Esophagus mucosa (tissue), 1 donor: ENCODE data around the gene SESN3. TPM values are rescaled to one million over a fixed set of nuclear protein-coding genes. Genes with fewer than 3 reads are reported as not detected.
"Not testable (repeated sequence)": the region's sequence is repeated elsewhere in the genome, so short reads cannot be mapped to it uniquely, and the experiment has no call there.

Experiments used
- ATAC-seq: fragments of 200-7000 bp; cut with Tn5 transposase; one replicate; pipeline ENCODE4 v1.9.1; 2020
- total RNA-seq: library from RNA; stranded (reverse); gene quantifications from one replicate; pipeline ENCODE4 v1.2.4, GENCODE V29; 2023
- donor health status: DM: yes; HTN: yes; CAD: no.

The SESN3 gene
- total RNA-seq, 1 donor from 2014 or later, result 30.5 TPM

DNA sequence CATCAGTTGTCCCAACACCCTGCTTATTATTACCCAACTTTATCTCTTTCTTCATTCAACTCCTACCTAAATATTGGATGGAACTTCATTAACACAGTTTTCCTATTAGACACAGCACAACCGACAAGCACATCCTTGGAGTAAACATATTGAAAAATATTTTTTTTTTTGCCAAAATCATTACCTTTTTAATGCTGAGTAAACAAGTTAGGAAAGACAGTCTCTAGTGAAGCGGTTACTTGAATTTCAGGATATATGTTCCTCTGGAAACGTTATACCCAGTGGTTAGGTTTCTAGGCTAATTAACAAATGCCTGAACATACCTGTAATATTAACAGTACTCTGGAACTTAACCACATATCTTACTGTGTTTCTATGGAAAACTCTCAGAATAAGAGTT, 11.4 kb downstream of the SESN3 start:
- no peak for ATAC-seq

DNA sequence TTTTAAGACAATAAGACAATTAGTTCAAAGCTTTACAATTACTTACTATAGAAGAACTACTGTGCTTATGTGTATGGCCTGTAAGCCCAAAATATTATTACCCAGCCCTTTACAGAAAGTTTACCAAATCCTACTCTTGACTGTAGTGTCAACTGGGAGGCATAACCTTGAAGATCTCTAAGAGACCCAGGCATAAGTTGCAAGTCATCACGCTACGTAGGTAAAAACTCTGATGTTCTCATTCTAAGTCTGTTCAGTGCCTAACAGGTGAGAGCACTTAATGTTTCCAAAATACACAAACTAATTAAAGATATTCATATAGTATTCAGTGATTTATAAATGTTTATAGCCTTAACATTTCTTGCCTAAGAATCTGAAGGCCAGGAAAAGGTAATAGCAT, 12.9 kb downstream of the SESN3 start:
- no peak for ATAC-seq

DNA sequence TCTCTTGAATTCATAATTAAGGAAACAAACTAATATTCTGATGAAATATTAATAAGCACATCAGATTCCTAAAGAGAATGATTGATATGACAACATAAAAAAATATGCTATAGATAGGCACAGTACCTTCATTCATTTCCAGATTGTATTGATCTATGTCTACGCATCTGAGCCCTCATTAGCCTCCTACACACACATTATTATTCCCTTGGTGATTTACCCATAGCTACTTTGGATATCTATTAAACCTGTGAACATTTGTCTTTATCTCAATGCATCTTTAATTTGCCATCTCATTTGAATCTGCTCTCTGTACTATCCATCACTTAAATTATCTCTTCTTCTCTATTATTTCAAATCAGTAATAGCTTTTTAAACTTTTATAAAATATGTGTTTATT, 18.4 kb downstream of the SESN3 start:
- no peak for ATAC-seq

DNA sequence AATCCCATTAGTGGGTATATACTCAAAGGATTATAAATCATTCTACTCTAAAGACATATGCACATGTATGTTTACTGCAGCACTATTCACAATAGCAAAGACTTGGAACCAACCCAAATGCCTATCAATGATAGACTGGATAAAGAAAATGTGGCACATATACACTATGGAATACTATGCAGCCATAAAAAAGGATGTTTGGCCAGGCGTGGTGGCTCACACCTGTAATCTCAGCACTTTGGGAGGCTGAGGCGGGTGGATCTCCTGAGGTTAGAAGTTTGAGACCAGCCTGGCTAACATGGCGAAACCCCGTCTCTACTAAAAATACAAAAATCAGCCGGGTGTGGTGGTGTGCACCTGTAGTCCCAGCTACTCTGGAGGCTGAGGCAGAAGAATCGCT, 21.5 kb downstream of the SESN3 start:
- ATAC-seq, result not testable (repeated sequence)

DNA sequence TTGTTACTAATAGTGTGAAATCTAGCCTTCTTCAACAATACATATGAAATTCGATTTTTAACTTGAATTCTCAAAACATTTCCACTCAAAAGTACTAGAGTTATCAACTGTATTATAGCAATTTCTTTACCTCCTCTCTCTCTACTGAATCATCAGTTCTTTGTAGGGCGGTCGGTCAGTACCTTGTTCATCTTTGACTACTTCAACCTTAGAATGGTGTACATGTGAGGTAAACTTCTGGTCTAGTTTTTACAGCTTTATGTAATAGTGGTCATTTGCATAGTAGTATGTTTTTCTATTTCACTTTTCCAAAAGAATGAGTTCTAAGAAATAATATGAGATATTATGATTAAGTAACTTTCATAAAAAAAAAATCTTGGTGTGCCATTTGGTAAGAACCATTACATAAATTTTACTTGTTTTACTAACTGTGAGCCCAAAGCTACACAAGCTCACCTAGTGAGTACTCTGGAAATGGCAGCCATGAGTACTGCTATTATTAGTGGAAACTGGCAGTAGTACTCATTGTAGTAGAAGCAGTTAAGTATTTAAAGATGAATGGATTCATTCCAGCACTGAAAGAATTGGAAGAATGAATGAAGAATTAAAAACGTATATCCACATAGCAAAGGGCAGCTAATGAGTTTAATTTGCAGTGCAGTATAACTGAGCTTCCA, 30.1 kb downstream of the SESN3 start:
- no peak for ATAC-seq

DNA sequence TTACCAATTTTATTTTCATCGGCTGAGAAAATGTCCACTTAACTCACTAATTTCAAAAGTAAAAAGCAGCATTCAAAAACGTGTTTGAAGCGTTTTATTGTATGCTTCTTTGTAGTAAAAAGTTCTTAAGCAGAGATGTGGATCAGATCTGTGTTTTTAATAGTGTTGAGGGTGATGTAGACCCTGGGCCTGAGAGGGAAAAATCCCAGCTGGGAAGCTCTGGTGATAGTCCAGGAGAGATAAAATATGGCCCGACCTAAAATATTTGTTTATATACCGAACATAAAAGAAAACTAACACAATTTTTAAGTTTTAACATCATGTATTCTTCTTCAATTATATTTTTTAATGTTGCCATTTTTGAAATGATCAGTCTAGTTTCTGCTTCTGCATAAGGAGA, 35.2 kb downstream of the SESN3 start:
- ATAC-seq, result no peak

DNA sequence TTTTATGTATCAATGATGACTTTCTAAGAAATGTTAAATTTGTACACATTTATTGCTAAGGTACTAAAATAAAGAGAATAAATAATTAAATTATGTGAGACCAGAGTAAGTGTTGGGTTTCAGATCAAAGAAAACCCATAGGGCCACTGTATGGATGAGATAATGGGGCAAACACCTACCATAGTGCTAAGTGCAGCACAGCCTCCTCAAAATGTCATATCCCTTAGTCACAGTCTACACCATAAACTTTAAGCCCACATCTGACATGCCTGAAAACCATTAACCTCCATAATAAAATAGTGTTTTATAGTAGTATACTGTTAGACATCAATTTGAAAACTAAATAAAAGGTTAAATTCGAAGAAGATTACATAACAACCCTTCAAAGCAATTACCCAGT, 37.5 kb downstream of the SESN3 start:
- ATAC-seq, result no peak

DNA sequence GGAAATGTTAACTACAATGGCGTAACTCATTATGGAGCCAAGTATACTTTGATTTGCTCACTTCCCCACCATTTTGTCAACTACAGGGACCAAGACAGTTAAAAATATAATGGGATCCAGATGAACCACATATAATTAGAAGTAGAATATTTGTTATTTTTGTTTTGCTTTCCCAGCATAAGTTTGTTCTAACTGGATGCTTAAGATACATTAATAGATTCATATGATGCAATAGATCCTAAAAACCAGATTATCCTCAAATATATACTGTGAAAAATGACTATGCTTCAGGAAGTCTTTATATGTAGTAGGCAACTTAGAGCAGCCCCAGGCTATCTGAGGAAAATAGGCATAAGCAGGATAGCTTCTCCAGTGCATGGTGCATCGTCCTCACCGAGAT, 38.3 kb downstream of the SESN3 start:
- no peak for ATAC-seq

DNA sequence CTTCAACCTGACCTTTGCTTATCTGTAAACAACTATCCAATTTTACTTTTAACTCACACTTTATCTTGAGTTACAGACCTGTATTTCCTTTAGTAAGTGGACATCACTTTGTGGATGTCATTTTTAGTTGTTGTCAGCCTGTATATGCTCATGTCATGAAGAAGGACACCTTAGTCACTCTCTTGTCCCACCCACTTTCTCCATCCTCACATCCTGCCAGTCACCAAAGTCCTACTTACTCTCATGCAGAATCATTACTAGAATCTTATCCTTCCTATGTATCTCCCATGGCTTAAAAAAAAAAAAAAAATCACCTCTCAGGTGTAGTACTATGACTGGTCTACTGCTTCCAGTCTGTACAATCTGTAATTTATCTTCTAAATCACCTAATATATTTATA, 43.3 kb downstream of the SESN3 start:
- no peak for ATAC-seq

DNA sequence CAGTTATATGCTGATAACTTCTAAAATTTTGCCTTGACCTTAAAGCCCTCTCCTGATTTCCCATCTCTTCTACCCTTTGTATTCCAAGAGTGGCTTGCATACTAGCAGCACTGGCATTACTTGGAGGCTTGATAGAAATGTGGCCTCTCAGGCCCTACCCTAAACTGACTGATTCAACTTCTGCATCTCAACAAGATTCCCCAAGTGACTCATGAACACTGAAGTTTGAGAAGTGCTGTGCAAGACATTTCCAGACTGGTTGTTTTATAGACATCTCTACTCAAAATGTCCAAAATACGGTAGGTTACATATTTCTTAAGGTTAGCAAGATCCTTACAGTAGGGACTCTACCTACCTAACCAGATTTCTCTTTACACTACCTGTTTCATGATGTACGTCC, 48.6 kb downstream of the SESN3 start:
- peak; percentile 43 for ATAC-seq

DNA sequence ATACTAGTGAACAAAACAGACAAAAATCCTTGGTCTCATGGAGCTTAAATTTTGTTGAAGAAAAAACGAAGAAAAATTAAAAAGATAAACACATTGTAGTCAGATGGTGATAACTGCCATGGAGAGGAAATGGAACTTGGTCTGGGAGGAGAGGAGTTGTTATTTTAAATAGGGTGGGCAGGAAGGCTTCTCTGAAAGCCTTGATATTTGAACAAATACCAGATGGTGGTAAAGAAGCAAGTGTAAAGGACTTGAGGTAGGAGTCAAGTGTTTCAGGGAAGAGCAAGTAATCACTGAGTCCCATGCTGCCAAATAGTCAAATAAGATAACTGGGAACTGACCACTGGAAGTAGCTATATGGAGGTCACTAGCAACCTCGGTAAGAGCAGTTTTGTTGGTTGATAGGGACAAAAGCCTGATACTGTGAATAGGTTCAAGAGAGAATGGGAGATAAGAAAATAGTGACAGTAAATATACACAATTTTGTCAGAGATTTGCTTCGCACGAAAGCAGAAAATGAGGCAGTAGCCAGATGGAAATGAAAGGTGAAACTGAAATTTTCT, 55.1 kb downstream of the SESN3 start:
- no peak for ATAC-seq

DNA sequence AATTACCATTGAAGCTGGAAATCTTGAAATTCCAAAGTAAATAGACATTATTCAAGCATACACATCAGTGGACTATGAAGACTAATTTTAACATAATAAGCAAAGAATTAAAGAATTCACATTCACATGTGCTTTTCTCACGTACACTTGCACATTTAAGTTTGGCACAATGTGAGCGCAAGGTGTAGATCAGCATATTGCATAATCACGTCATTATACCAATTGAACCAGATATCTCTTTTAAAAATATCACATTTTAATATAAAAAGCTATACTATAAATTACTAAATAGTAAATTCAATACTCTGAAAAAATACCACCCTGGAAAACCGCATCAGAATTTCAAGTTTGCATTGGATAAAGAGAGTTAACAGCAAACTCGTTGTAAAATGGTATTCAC, 60.7 kb downstream of the SESN3 start:
- ATAC-seq, result no peak

DNA sequence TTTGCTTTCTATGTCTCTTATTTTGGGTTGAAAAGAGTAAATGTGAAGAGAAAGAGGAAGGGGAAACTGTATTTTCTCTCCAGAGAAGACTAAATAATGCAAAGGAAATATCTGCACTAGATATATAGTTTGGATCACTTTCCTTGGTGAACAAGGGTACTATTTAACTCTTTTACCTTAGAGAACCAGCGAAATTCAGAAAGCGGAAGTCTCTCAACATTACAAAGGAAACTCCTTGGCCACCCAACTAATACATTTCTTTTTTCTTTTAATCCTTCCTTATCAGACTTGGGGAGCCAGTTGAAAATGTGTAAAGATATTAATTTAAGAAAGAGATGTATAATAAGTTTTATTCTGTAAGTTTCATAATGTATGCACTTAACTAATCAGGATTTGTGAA, 64.2 kb downstream of the SESN3 start:
- ATAC-seq, result no peak

DNA sequence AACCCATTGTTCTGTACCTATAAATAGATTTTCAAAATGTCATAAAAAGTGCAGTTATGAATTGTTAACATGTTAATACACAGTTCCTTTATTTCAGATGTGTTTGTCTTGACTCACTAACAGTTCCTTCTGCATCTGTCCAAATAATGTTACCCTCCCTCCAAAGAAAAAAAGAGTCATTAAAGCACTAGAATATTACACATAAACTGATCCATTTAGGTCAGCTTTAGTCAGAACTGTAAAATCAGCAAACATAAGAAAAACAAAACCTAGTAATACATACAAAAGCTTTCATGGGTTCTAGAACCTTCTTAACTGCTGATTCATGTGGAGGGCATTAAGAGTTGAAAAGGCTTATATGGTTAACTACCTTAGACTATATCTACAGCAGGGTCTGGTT, 65.4 kb downstream of the SESN3 start:
- ATAC-seq, result no peak

DNA sequence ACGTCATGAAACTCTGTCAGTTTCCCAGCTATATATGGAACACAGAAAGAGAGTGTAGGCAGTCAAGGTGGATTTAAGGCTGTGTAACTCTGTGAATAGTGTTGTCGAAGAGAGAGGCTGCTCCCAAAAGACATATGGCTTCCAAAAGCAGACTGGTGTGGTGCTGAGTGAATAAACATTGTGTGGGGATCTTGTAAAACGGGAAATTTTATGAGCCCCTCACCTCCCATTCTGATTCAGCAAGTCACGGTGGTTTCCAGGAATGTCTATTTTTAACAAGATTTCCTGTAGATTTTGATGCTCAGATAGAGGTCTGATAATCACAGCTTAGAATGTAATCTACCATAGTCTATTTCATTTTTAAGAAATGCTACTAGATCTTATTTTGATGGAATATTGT, 67.9 kb downstream of the SESN3 start:
- no peak for ATAC-seq

DNA sequence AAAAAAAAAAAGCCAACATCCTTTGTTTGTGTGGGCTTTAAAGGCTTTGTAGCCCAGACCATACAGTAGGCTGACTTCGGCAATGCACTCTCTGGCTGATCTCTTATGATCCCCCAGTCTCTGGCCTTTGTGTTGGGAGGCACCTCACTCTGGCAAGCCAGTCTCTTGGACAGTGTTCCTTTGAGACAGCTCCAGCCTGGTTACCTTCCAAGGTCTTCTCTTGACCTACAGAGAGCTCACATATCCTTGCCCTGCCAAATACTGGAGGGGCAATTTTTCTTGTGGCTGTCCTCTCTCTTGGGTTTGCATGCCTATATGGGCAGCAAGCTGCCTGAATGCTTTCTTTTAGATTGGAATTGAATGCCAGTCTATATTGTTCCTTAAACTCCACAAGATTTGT, 69.8 kb downstream of the SESN3 start:
- ATAC-seq, result no peak

DNA sequence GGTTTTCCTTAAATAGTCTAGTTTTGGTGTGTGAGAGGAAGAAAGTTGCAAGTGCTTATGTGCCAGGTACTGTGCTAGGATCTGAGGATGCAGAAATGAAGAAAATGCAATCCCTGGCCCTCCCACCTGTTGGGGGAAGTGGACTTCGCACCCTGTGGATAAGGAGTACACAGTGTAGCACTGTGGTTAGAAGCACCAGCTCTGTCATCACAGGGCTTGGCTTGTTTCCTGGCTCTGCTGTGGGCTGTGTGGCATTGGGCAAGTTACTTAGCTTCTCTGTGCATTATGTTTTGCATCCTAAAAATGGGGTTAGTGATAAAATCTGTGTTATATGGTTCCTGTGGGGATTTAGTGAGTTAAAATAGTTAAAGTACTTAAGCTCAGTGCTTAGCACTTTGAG, 73.2 kb downstream of the SESN3 start:
- no peak for ATAC-seq

DNA sequence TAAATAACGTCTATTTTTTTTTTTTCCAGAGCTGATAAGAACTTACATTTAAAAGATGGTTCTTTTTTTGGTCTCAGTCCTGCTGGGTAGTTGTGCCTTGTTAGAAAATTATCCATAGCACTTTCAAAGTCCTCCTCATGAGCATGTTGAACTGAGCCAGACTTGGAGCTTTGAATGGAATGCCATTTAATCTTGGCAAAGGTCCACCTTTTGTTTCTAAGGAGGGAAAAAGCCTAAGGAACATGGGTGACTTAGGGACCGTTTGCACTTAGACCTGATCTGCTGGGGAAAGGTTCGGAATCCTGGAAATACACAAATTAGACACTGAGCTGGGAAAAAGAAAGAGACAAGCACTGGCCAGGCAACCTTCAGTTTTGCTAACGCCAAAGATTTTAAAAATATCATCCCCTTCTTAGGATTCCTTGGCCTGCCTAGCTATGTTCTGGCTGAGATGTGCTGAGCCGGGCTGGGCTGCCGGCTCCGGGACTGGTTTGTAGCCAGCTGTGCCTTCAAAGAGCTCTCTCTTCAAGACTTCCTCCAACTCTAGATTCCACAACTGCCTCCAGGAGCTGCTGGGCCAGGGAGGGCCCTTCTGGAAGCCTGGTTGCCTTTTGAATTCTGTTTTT, 74.0 kb downstream of the SESN3 start:
- no peak for ATAC-seq

DNA sequence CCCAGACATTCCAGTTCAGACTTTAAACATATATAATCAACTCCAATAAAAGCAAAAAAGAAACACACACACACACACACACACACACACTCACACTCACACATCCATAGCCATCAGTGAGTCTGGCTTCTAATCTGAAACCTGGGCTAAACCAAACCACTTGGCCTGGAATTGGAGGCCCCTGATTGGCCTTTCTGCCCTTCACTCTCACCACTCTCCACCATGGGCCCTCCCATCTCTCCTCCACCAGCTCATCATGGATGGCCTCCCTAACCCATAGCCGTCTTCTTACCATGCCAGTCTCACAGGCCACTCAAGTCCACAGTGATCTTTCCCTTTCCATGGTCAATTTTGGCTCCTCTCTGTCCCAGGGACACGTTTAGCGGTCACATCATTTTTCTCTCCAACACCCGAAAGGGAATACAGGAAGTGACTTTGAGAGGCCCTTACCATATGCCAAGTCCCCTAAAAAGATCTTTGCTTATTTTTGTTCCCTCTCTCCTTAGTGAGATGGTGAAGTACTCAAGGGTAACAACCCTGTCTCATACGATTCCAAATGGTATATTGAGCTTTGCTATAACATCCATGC, 74.8 kb downstream of the SESN3 start:
- no peak for ATAC-seq

DNA sequence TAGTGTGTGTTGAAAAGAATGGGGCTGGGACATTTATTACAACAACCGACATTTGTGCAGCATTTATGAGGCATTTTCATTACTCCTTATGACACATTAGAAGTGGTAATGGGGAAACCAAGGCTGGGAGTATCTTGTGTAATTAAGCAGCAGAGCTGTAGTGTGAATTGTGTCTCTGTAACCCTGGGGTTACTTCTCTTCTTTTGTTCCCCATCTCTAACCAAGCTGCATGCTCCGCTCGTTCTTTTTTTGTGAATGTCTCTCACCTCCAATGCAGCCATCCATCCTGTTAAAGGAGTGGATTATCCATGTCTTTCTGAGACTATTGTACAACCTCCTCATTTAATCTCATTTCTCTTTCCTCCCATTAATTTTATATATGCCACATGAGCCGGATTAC, 75.6 kb downstream of the SESN3 start:
- ATAC-seq, result no peak

DNA sequence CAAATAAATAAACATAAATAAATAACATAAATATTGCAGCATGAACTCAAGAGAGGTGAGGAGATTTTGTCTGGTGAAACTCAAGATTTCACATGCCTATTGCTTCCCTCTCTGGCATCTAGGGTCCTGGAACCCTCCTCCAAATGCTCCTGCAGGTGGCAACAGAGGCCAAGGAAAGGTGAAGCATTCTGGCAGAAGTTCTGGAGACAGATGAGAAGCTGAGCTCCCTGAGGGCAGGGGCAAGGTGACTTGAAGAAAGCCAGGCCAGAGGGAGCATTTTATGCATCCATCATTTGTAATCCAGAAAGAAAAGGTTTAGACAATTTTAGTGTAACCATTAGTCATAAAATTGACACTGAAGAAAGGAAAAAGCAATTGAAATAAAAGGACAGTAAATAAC, 76.5 kb downstream of the SESN3 start:
- no peak for ATAC-seq

DNA sequence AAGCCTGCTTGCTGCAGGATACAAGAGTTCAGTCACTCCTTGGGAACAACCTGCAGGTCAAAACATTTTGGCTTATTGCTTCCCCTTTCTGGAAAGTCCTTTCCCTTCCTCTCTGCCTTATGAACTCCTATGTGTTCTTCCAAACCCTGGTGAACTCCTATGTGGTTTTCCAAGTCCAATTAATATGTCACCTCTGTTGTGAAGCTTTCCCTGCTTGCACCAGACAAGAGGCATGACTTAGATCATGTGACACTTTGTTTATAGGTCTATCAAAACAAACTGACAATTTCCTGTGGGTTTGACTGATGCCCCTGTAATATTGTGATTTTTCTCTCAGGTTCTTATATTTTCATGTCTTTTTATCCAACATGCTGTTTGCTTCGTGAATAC, 77.2 kb downstream of the SESN3 start:
- ATAC-seq, result no peak

DNA sequence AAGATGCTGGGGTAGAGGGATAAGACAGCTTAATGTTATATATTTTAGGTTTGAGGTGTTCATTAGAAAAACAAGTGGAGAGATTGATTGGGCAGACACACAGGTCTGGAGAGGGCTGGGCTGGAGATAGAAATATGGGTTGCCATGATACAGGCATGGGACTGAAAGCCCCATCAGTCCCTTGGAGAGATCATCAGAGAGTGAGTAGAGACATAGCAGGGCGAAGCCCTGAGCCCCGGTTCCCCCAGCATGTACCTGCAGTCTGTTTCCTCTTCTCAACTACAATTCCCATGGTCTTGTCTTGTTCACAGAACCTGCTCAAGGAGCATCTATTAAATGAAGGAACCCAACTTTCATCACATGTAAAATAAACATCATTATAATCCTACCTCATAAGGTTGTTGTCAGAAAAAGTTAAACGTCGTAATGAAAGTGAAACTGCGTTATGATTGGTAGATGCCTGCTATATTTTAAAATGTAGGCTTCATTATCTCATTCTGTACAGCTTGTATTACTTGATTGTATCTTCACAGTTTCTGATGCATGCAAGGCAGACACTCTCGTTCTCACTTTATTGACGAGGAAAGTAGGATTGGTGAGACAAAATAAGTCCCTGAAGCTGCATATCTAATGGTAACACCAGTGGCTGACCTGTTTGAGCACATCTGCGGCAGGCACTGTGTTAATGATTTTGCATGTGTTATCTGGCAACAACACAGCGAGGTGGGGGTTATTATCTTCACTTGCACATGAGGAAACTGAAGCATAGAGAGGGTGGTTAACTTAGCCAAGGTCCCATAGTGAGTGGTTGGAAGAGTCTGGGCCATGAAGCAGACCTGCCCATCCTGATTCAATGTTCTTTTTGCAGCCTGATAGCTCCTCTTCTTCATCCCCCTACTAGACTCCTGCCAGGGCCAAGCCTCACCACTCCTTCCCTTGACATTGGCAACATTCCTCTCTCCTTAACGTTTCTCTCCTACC, 77.8 kb downstream of the SESN3 start:
- no peak for ATAC-seq
